WTC11 (cell line): ENCODE results near the gene M1AP. TPM values are rescaled to one million over a fixed set of nuclear protein-coding genes. Genes with fewer than 3 reads are reported as not detected.

ENCODE experiments used
- AR ChIP-seq: fragments of 250-450 bp; sonication (Bioruptor Pico); IDR thresholded peaks from 2 replicates; pipeline ENCODE4 v1.9.0; 2021; ENCODE audit warnings: mild to moderate bottlenecking
- ARID4B ChIP-seq: sonication (generic); formaldehyde crosslinking; IDR thresholded peaks from 2 replicates; pipeline ENCODE4 v1.8.0; 2023; ENCODE audit warnings: missing genetic modification reagents, mild to moderate bottlenecking, borderline replicate concordance
- CREB1 ChIP-seq: sonication (generic); formaldehyde crosslinking; IDR thresholded peaks from 2 replicates; pipeline ENCODE4 v1.8.0; 2023; ENCODE audit warnings: mild to moderate bottlenecking, missing genetic modification reagents
- E2F4 ChIP-seq: sonication (generic); formaldehyde crosslinking; IDR thresholded peaks from 2 replicates; pipeline ENCODE4 v1.8.1; 2022; ENCODE audit warnings: low read depth, mild to moderate bottlenecking, moderate library complexity, missing genetic modification reagents, borderline replicate concordance
- E2F5 ChIP-seq: sonication (generic); formaldehyde crosslinking; IDR thresholded peaks from 2 replicates; pipeline ENCODE4 v1.8.1; 2022; ENCODE audit warnings: mild to moderate bottlenecking, moderate library complexity, missing genetic modification reagents
- JAZF1 ChIP-seq: fragments of 250-450 bp; sonication (Bioruptor Pico); IDR thresholded peaks from 2 replicates; pipeline ENCODE4 v1.9.0; 2021; ENCODE audit warnings: moderate library complexity, mild to moderate bottlenecking, inconsistent platforms
- NR1H2 ChIP-seq: sonication (generic); formaldehyde crosslinking; IDR thresholded peaks from 2 replicates; pipeline ENCODE4 v1.9.0; 2021; ENCODE audit warnings: mild to moderate bottlenecking, moderate library complexity, missing genetic modification reagents
- PRDM15 ChIP-seq: sonication (generic); formaldehyde crosslinking; IDR thresholded peaks from 2 replicates; pipeline ENCODE4 v1.8.0; 2022; ENCODE audit warnings: missing genetic modification reagents
- PREB ChIP-seq: sonication (generic); formaldehyde crosslinking; IDR thresholded peaks from 2 replicates; pipeline ENCODE4 v1.8.1; 2022; ENCODE audit warnings: mild to moderate bottlenecking, missing genetic modification reagents, moderate library complexity, borderline replicate concordance
- SMAD4 ChIP-seq: sonication (generic); formaldehyde crosslinking; IDR thresholded peaks from 2 replicates; pipeline ENCODE4 v1.8.0; 2022; ENCODE audit warnings: mild to moderate bottlenecking, missing genetic modification reagents
- SOX15 ChIP-seq: fragments of 250-450 bp; sonication (Bioruptor Pico); IDR thresholded peaks from 2 replicates; pipeline ENCODE4 v1.9.0; 2021; ENCODE audit warnings: mild to moderate bottlenecking
- TCF7 ChIP-seq: sonication (generic); formaldehyde crosslinking; IDR thresholded peaks from 2 replicates; pipeline ENCODE4 v1.8.0; 2022; ENCODE audit warnings: mild to moderate bottlenecking, low read depth, missing genetic modification reagents, moderate library complexity
- ZBTB43 ChIP-seq: sonication (generic); formaldehyde crosslinking; IDR thresholded peaks from 2 replicates; pipeline ENCODE4 v1.8.1; 2023; ENCODE audit warnings: mild to moderate bottlenecking, missing genetic modification reagents
- ZNF121 ChIP-seq: sonication (generic); formaldehyde crosslinking; IDR thresholded peaks from 2 replicates; pipeline ENCODE4 v1.8.0; 2023; ENCODE audit warnings: missing genetic modification reagents
- ZNF232 ChIP-seq: sonication (generic); formaldehyde crosslinking; IDR thresholded peaks from 2 replicates; pipeline ENCODE4 v1.8.0; 2022; ENCODE audit warnings: mild to moderate bottlenecking, missing genetic modification reagents
- ZNF317 ChIP-seq: sonication (generic); formaldehyde crosslinking; IDR thresholded peaks from 2 replicates; pipeline ENCODE4 v1.8.1; 2023; ENCODE audit warnings: low read depth, mild to moderate bottlenecking, moderate library complexity, missing genetic modification reagents, borderline replicate concordance
- ZNF396 ChIP-seq: fragments of 250-450 bp; sonication (Bioruptor Pico); IDR thresholded peaks from 2 replicates; pipeline ENCODE4 v1.8.0; 2021; ENCODE audit warnings: mild to moderate bottlenecking, moderate library complexity, borderline replicate concordance
- ZNF423 ChIP-seq: fragments of 250-450 bp; sonication (Bioruptor Pico); IDR thresholded peaks from 2 replicates; pipeline ENCODE4 v2.1.2; 2022; ENCODE audit warnings: mild to moderate bottlenecking, moderate library complexity
- ZNF512 ChIP-seq: sonication (generic); formaldehyde crosslinking; IDR thresholded peaks from 2 replicates; pipeline ENCODE4 v1.8.1; 2022; ENCODE audit warnings: missing genetic modification reagents, borderline replicate concordance
- total RNA-seq: library from RNA; stranded (reverse); gene quantifications from 3 replicates; pipeline ENCODE4 v1.2.3, GENCODE V29; 2021

Gene M1AP
- total RNA-seq, 1 experiment from 2014 or later, result 5.9 TPM

GRCh38 chr2:74554820-74555531 lies 93.2 kb downstream of the M1AP start (continued):
- no peak for TF ChIP-seq PREB (CRISPR knock-in tag)
- no peak for TF ChIP-seq ZNF317
- no peak for TF ChIP-seq TCF7 (CRISPR knock-in tag)
- no peak; the same call in 1 of the 2 replicates for TF ChIP-seq ZNF121 (CRISPR knock-in tag)
- no peak for TF ChIP-seq ZNF396 (CRISPR knock-in tag)
- no peak for TF ChIP-seq SOX15 (CRISPR knock-in tag)
- TF ChIP-seq SMAD4 (CRISPR knock-in tag), result no peak
- no peak for TF ChIP-seq ZNF512
- no peak for TF ChIP-seq AR (CRISPR knock-in tag)
- 0 out of 2 replicates have a peak, but pooled peaks have one; percentile 30 for TF ChIP-seq PRDM15
- no peak for TF ChIP-seq E2F5 (CRISPR knock-in tag)
- no peak for TF ChIP-seq CREB1 (CRISPR knock-in tag)
- TF ChIP-seq ZNF423 (CRISPR knock-in tag), result no peak
- TF ChIP-seq E2F4 (CRISPR knock-in tag), result no peak
- TF ChIP-seq ARID4B (CRISPR knock-in tag), result peak; percentile 64; the same call in 1 of the 2 replicates
- TF ChIP-seq ZBTB43 (CRISPR knock-in tag), result no peak
- no peak for TF ChIP-seq NR1H2 (CRISPR knock-in tag)
- no peak for TF ChIP-seq ZNF232
- TF ChIP-seq JAZF1 (CRISPR knock-in tag), result no peak
